ENCODE data around the gene GMDS. TPM values are rescaled to one million over a fixed set of nuclear protein-coding genes. Genes with fewer than 3 reads are reported as not detected.

GMDS gene
- total and polyA plus RNA-seq, 2 of the 4 experiments (the other 2 are of a cell fraction): 7.3 to 21.9 TPM

- TF ChIP-seq RAD21 (IDR thresholded peaks at IDR 0.05; ENCODE audit: low read length) (no peak), MAZ (IDR thresholded peaks at IDR 0.05; ENCODE audit: borderline replicate concordance, low read depth, low read length) (no peak), NFE2L2 (IDR thresholded peaks at IDR 0.05; ENCODE audit: low read depth, low read length) (no peak), MXI1 (IDR thresholded peaks at IDR 0.05; ENCODE audit: borderline replicate concordance, low read depth, low read length) (no peak), CHD1 (IDR thresholded peaks at IDR 0.05; ENCODE audit: low read depth, low read length) (no peak), CEBPB (IDR thresholded peaks at IDR 0.05; ENCODE audit: low read depth, low read length) (no peak), CTCF (conservative IDR thresholded peaks at IDR 0.05; ENCODE audit: low read depth, low read length) (no peak), RCOR1 (IDR thresholded peaks at IDR 0.05; ENCODE audit: insufficient replicate concordance, low read length) (no peak), MAFK (IDR thresholded peaks at IDR 0.05; ENCODE audit: low read depth, low read length) (no peak), FOS (IDR thresholded peaks at IDR 0.05; ENCODE audit: low read depth, low read length) (no peak), POLR2A (IDR thresholded peaks at IDR 0.05; ENCODE audit: low read depth, low read length) (no peak), RFX5 (IDR thresholded peaks at IDR 0.05; ENCODE audit: low read depth, low read length) (no peak), SMC3 (IDR thresholded peaks at IDR 0.05; ENCODE audit: low read depth, low read length) (no peak), ELK1 (IDR thresholded peaks at IDR 0.05; ENCODE audit: borderline replicate concordance, low read depth, low read length) (no peak), USF2 (IDR thresholded peaks at IDR 0.05; ENCODE audit: low read depth, low read length) (no peak), BHLHE40 (IDR thresholded peaks at IDR 0.05; ENCODE audit: low read depth, low read length) (no peak)
- no TSS peak for BruUV-seq (replicated peaks)
- H3K9me3 ChIP-seq (ENCODE audit: control insufficient read depth, insufficient read depth, low read length): no peaks in the 10 kb centered on the region
- no peak overlapping the region for H2AK5ac ChIP-seq (ENCODE audit: low read depth, low read length)
- no peak overlapping the region for H3K18ac ChIP-seq (ENCODE audit: low read depth, low read length)
- dilution Hi-C loops (cut with HindIII; ENCODE audit: low sequenced_read_pairs, unreplicated experiment): no loop called here
- in situ Hi-C loops (cut with MboI; ENCODE audit: low sequenced_read_pairs): no loop called here
- ChIA-PET POLR2A (ENCODE audit: unreplicated experiment) (no interaction called here), CTCF (interaction anchor here (0.5 kb wide), 1 partner anchor 558 kb away, joined by 3 read pairs; no protein-coding TSS in a partner anchor)
- WGBS, 2 experiments (ENCODE audit: extremely low coverage in 2 of 2, insufficient read length in 1 of 2): no CpG with 5 or more reads among the region's 3 CpGs
- no peaks in the 10 kb centered on the region for H4K20me1 ChIP-seq (ENCODE audit: insufficient read depth, low read length)
- H2BK20ac ChIP-seq (ENCODE audit: low read depth, low read length): no peak overlapping the region
- H3K79me1 ChIP-seq (ENCODE audit: low read depth in 1 of 2, low read length in 2 of 2): no peaks in the 10 kb centered on the region
- H3K4me3 ChIP-seq (ENCODE audit: insufficient read depth, low read depth, low read length): no peak overlapping the region
- H2BK5ac ChIP-seq (ENCODE audit: low read depth, low read length, poor library complexity, severe bottlenecking): no peak overlapping the region
- H3K4me2 ChIP-seq (ENCODE audit: low read depth, low read length): peak overlapping the region; percentile 33; the same call in 1 of the 2 replicates
- no peak overlapping the region for H2BK15ac ChIP-seq (ENCODE audit: low read depth, low read length)
- H3K23ac ChIP-seq (ENCODE audit: low read depth, low read length): no peak overlapping the region
- H3K36me3 ChIP-seq (ENCODE audit: control insufficient read depth, insufficient read depth, low read length): no peaks in the 10 kb centered on the region
- no peaks in the 10 kb centered on the region; the same call in 1 of the 2 replicates for H3K4me1 ChIP-seq (ENCODE audit: control insufficient read depth, insufficient read depth, low read length)
- no peak overlapping the region for H4K5ac ChIP-seq (ENCODE audit: low read depth, low read length)
- intact Hi-C loops (cut with micrococcal nuclease): no loop called here
- no peak overlapping the region for H3K9ac ChIP-seq (ENCODE audit: low read depth, low read length)
- no peak; the same call in 1 of the 2 replicates for ATAC-seq (ENCODE audit: low read depth)
- no peak overlapping the region for H3K27ac ChIP-seq (ENCODE audit: insufficient read depth, low read length)
- no peak overlapping the region for H2AK9ac ChIP-seq (replicated peaks; ENCODE audit: low read depth, low read length, poor library complexity)
- no peak overlapping the region for H2AFZ ChIP-seq (replicated peaks; ENCODE audit: low read length, poor library complexity)
- H2BK120ac ChIP-seq (ENCODE audit: low read depth, low read length): no peak overlapping the region
- no peaks in the 10 kb centered on the region for H3K27me3 ChIP-seq (ENCODE audit: control insufficient read depth, insufficient read depth, low read length)
- H3K9me1 ChIP-seq (ENCODE audit: insufficient read depth, low read length): 0 out of 2 replicates have a peak, but pooled peaks cover 3% of the 10 kb centered on the region
- H3K56ac ChIP-seq (ENCODE audit: extremely low read depth, insufficient read depth, low read length): no peak overlapping the region
- H3K4ac ChIP-seq (ENCODE audit: low read depth, low read length): no peak overlapping the region
- peak; percentile 67 for DNase-seq
- no peak overlapping the region for H4K8ac ChIP-seq (ENCODE audit: low read depth in 2 of 2, low read length in 2 of 2)
- no peak overlapping the region; the same call in 1 of the 2 replicates for H3K14ac ChIP-seq (replicated peaks; ENCODE audit: low read depth, low read length)
- H4K91ac ChIP-seq (ENCODE audit: insufficient read depth, low read depth, low read length): no peak overlapping the region
Observed at GRCh38 chr6:1962201-1962600, 283.2 kb downstream of the GMDS start.
